DMS114 treated with DMSO at 0.1 percent for 48 hours (cell line): ENCODE results near the gene SCN1B.
A peak's percentile ranks its signal among the peaks of the same experiment; 100 is the strongest.
"Not testable (repeated sequence)": the region's sequence is repeated elsewhere in the genome, so short reads cannot be mapped to it uniquely, and the experiment has no call there.

Experiments
- DNase-seq: peaks from one replicate; lab custom pipeline; 2025; ENCODE audit not compliant: unreplicated experiment; lab: John Stamatoyannopoulos, UW

The SCN1B gene

GRCh38 chr19:35030257-35031071, at the start of gene SCN1B:
SCN1B (plus strand) TSS chr19:35030470; CDS start chr19:35030821, 351 bp downstream.
- DNase-seq = peak; percentile 20

- no peak for DNase-seq
Observed at GRCh38 chr19:34982275-34982674, 48.0 kb upstream of the SCN1B start.

GRCh38 chr19:34983786-34984185, 46.5 kb upstream of the SCN1B start:
- DNase-seq = no peak

GRCh38 chr19:34984287-34984686, 46.0 kb upstream of the SCN1B start:
- DNase-seq = no peak

GRCh38 chr19:34985249-34986022, 44.8 kb upstream of the SCN1B start:
- no peak for DNase-seq

GRCh38 chr19:34988119-34988518, 42.2 kb upstream of the SCN1B start:
- DNase-seq = no peak

GRCh38 chr19:34989298-34989697, 41.0 kb upstream of the SCN1B start:
- DNase-seq = no peak

GRCh38 chr19:34990578-34991192, 39.6 kb upstream of the SCN1B start:
- no peak for DNase-seq

GRCh38 chr19:34991542-34992333, 38.5 kb upstream of the SCN1B start:
- no peak for DNase-seq

GRCh38 chr19:34992582-34992981, 37.7 kb upstream of the SCN1B start:
- not testable (repeated sequence) for DNase-seq

GRCh38 chr19:34994286-34994642, 36.0 kb upstream of the SCN1B start:
- no peak for DNase-seq

- DNase-seq = no peak
Observed at GRCh38 chr19:34994643-34995541, 35.4 kb upstream of the SCN1B start.

GRCh38 chr19:34995551-34995950, 34.7 kb upstream of the SCN1B start:
- DNase-seq = no peak

- DNase-seq = no peak
Observed at GRCh38 chr19:34997071-34997617, 33.1 kb upstream of the SCN1B start.

- DNase-seq = not testable (repeated sequence)
Observed at GRCh38 chr19:34998224-34998623, 32.0 kb upstream of the SCN1B start.

- DNase-seq = no peak
Observed at GRCh38 chr19:34998777-34999497, 31.3 kb upstream of the SCN1B start.

GRCh38 chr19:34999498-35000337, 30.6 kb upstream of the SCN1B start, which contains the start of gene GRAMD1A:
GRAMD1A (plus strand) TSS chr19:35000323; CDS start chr19:35000479, 156 bp downstream.
- peak; percentile 54 for DNase-seq

GRCh38 chr19:35000338-35000646, 30.0 kb upstream of the SCN1B start:
- no peak for DNase-seq
